Measurements from ENCODE around the gene INSL3. TPM values are rescaled to one million over a fixed set of nuclear protein-coding genes. Genes with fewer than 3 reads are reported as not detected.

Gene INSL3
- total and polyA plus RNA-seq, 2 donors (not counting 3 experiments of a cell fraction or from before 2014, with no cell fraction given) = not detected

DNA sequence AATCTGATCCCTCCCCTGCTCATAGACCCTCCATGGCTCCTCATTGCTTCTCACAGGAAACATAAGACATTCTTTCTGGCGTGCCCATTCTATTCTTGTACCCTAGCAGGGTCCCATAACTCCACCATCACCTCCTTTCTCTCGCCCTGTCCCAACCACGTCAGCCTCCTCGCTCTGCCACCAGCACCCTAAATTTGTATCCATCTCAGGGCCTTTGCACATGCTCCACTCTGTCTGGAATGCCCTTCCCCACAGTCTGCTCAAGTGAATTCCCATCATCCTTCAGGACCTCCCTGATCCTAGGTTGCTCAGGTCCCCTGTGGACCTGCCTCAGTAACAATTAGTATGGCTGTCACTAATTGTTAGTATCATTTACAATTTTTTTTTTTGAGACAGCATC is 15.9 kb downstream of the INSL3 start:
- H3K9ac ChIP-seq (replicated peaks; ENCODE audit: extremely low read depth, insufficient read depth, low read length) = no peak overlapping the region
- H3K4me3 ChIP-seq (replicated peaks in 1 of 3; ENCODE audit: insufficient read depth in 1 of 3, low read depth in 1 of 3, low read length in 3 of 3) = no peak overlapping the region
- intact Hi-C loops (cut with micrococcal nuclease) (no loop called here), dilution Hi-C loops (cut with MboI; ENCODE audit: extremely low pct_ligation_motif_present, low sequenced_read_pairs) (no loop called here)
- no peaks in the 10 kb centered on the region for H3K27me3 ChIP-seq (ENCODE audit: control insufficient read depth in 2 of 2, insufficient read depth in 2 of 2, low read length in 2 of 2)
- no peak overlapping the region for H3K27ac ChIP-seq (ENCODE audit: insufficient read depth, low read depth, low read length)
- H3K4me2 ChIP-seq (ENCODE audit: insufficient read depth, low read length) = no peak overlapping the region
- no peaks in the 10 kb centered on the region for H3K9me3 ChIP-seq (replicated peaks; ENCODE audit: control insufficient read depth, insufficient read depth, low read length)
- H3K36me3 ChIP-seq (ENCODE audit: control insufficient read depth in 2 of 2, extremely low read depth in 1 of 2, insufficient read depth in 2 of 2, low read length in 2 of 2) = no peaks in the 10 kb centered on the region
- DNase-seq (ENCODE audit: low read depth, low spot score) (no peak), FAIRE-seq (no peak)
- H3K9me1 ChIP-seq (replicated peaks; ENCODE audit: control insufficient read depth, extremely low read depth, insufficient read depth, low read length) = no peaks in the 10 kb centered on the region
- TF ChIP-seq, protein P1, sequence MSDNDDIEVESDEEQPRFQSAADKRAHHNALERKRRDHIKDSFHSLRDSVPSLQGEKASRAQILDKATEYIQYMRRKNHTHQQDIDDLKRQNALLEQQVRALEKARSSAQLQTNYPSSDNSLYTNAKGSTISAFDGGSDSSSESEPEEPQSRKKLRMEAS (IDR thresholded peaks at IDR 0.05; ENCODE audit: insufficient read depth, insufficient read length) = no peak
- TF ChIP-seq EZH2 (IDR thresholded peaks at IDR 0.05; ENCODE audit: borderline replicate concordance, low read depth, low read length, severe bottlenecking) = no peak
- TF ChIP-seq POLR2A (IDR thresholded peaks at IDR 0.05; ENCODE audit: low read depth, low read length) = no peak
- no peak for TF ChIP-seq FOS (IDR thresholded peaks at IDR 0.05; ENCODE audit: borderline replicate concordance, insufficient read depth, low read length)
- no peak for TF ChIP-seq GATA2 (IDR thresholded peaks at IDR 0.05; ENCODE audit: insufficient read depth, insufficient read length, low read depth, low read length)
- TF ChIP-seq JUN (IDR thresholded peaks at IDR 0.05; ENCODE audit: borderline replicate concordance, insufficient read depth, insufficient read length, low read depth) = no peak
- TF ChIP-seq, protein P2, sequence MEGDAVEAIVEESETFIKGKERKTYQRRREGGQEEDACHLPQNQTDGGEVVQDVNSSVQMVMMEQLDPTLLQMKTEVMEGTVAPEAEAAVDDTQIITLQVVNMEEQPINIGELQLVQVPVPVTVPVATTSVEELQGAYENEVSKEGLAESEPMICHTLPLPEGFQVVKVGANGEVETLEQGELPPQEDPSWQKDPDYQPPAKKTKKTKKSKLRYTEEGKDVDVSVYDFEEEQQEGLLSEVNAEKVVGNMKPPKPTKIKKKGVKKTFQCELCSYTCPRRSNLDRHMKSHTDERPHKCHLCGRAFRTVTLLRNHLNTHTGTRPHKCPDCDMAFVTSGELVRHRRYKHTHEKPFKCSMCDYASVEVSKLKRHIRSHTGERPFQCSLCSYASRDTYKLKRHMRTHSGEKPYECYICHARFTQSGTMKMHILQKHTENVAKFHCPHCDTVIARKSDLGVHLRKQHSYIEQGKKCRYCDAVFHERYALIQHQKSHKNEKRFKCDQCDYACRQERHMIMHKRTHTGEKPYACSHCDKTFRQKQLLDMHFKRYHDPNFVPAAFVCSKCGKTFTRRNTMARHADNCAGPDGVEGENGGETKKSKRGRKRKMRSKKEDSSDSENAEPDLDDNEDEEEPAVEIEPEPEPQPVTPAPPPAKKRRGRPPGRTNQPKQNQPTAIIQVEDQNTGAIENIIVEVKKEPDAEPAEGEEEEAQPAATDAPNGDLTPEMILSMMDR (IDR thresholded peaks at IDR 0.05; ENCODE audit: extremely low read depth in 1 of 2, insufficient read depth in 1 of 2, low read depth in 1 of 2, low read length in 2 of 2) = no peak
- no peak for TF ChIP-seq POLR2AphosphoS5 (IDR thresholded peaks at IDR 0.05; ENCODE audit: insufficient read depth, low read depth, low read length)
- no peak for TF ChIP-seq MYC (IDR thresholded peaks at IDR 0.05; ENCODE audit: low read depth, low read length)
- BruUV-seq (replicated peaks) = no TSS peak
- H4K20me1 ChIP-seq (replicated peaks; ENCODE audit: control insufficient read depth, extremely low read depth, insufficient read depth, low read length) = no peaks in the 10 kb centered on the region
- no peak overlapping the region for H2AFZ ChIP-seq (ENCODE audit: low read depth, low read length)
- ChIA-PET POLR2A (no interaction called here), CTCF (interaction anchor here (0.7 to 1.3 kb wide), 3 partner anchors 21 to 170 kb away, joined by 3 to 4 read pairs (median 3); no protein-coding TSS in a partner anchor)
- no peaks in the 10 kb centered on the region for H3K79me2 ChIP-seq (ENCODE audit: control insufficient read depth, insufficient read depth, low read length)
- no peaks in the 10 kb centered on the region for H3K4me1 ChIP-seq (ENCODE audit: control insufficient read depth, extremely low read depth, insufficient read depth, low read length)
